SU-DHL-6 (cell line): Measurements from ENCODE around the gene ZNF185.

Experiments used
- H2AFZ ChIP-seq: fragments of 200-600 bp; sonication (generic); 2 replicates; pipeline ENCODE4 v1.6.1; 2014; ENCODE audit warnings: low read depth, mild to moderate bottlenecking, moderate library complexity, mixed read lengths, antibody characterized with exemption, low read length; ENCODE audit not compliant: severe bottlenecking
- H3F3A ChIP-seq: fragments of 200-600 bp; shearing (Covaris generic); 2 replicates; pipeline ENCODE4 v1.6.0; 2016; ENCODE audit warnings: antibody characterized with exemption, mild to moderate bottlenecking; ENCODE audit not compliant: insufficient read depth
- H3K27ac ChIP-seq: fragments of 200-600 bp; sonication (generic); 2 replicates; pipeline ENCODE4 v1.5.1; 2016; ENCODE audit warnings: low read depth, mild to moderate bottlenecking, low read length, moderate library complexity, mixed read lengths
- H3K27me3 ChIP-seq: fragments of 200-600 bp; sonication (generic), shearing (Covaris generic); 2 replicates; pipeline ENCODE4 v1.6.0; 2014; ENCODE audit warnings: mild to moderate bottlenecking, low read length
- H3K36me3 ChIP-seq: fragments of 200-600 bp; sonication (generic); 2 replicates; pipeline ENCODE4 v1.6.1; 2014; ENCODE audit warnings: mild to moderate bottlenecking, low read length, mixed read lengths
- H3K4me2 ChIP-seq: fragments of 300-600, 200-600 bp; shearing (Covaris generic), sonication (generic); 2 replicates; pipeline ENCODE4 v1.6.0; 2014; ENCODE audit warnings: low read length, low read depth, mild to moderate bottlenecking; ENCODE audit not compliant: poor library complexity, severe bottlenecking
- H3K4me3 ChIP-seq: fragments of 200-600 bp; sonication (generic); 2 replicates; pipeline ENCODE4 v1.5.1; 2014; ENCODE audit warnings: antibody characterized with exemption, low read length, mild to moderate bottlenecking, mixed read lengths; ENCODE audit not compliant: insufficient read depth, poor library complexity, severe bottlenecking
- H3K79me2 ChIP-seq: fragments of 200-600 bp; sonication (generic); 2 replicates; pipeline ENCODE4 v1.6.1; 2014; ENCODE audit warnings: mild to moderate bottlenecking, low read length, moderate library complexity; ENCODE audit not compliant: insufficient read depth
- H3K9ac ChIP-seq: fragments of 200-600 bp; sonication (generic); 2 replicates; pipeline ENCODE4 v1.7.0; 2014; ENCODE audit warnings: mild to moderate bottlenecking, low read length
- H3K9me2 ChIP-seq: fragments of 200-600 bp; sonication (generic); replicated peaks from 2 replicates; pipeline ENCODE4 v1.6.1; 2014; ENCODE audit warnings: low read length; ENCODE audit not compliant: insufficient read depth
- H3K9me3 ChIP-seq: fragments of 200-600 bp; sonication (generic); 2 replicates; pipeline ENCODE4 v1.6.1; 2014; ENCODE audit warnings: low read length, mixed read lengths; ENCODE audit not compliant: insufficient read depth
- H4K20me1 ChIP-seq: fragments of 200-600 bp; sonication (generic); 2 replicates; pipeline ENCODE4 v1.6.1; 2014; ENCODE audit warnings: low read depth, mild to moderate bottlenecking, antibody characterized with exemption, low read length, moderate library complexity, mixed read lengths
- EZH2phosphoT487 ChIP-seq: fragments of 200-600 bp; sonication (generic), shearing (Covaris generic); conservative IDR thresholded peaks from 2 replicates; pipeline ENCODE4 v1.6.1; 2018; ENCODE audit warnings: mild to moderate bottlenecking, antibody characterized with exemption, low read length, moderate library complexity, mixed read lengths
- TF ChIP-seq, protein P1 (sequence below): fragments of 200-600 bp; sonication (generic); IDR thresholded peaks from one replicate; pipeline ENCODE4 v1.5.1; 2017; ENCODE audit warnings: antibody characterized with exemption, mild to moderate bottlenecking, low read length, moderate library complexity; ENCODE audit not compliant: insufficient read depth, poor library complexity, severe bottlenecking

Gene ZNF185

DNA sequence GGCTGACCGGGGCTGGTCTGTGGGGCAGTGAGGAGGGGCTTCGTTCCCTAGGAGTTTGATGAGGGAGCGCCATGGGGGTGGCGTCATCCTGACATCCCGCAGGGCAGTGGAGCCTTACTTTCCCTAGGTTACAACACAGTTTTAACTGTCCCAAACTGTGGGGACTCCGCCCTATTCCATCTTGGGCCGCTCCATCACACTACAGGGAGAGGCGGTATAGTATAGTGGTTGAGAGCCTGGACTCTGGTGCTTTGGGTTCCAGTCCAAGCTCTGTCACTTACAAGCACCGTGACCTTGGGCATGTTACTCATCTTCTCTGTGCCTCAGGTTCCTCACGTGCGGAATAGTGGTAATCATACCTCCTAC is 44.2 kb downstream of the ZNF185 start:
- Histone ChIP-seq H3K27ac (no peak overlapping the region), H3K9ac (peak overlapping the region; percentile 69), H3K36me3 (no peaks in the 10 kb centered on the region), H3K27me3 (no peaks in the 10 kb centered on the region), H3F3A (no peaks in the 10 kb centered on the region), H3K9me2 (no peaks in the 10 kb centered on the region), H3K4me2 (peak overlapping the region; percentile 62), H3K4me3 (peak overlapping the region; percentile 57), H3K9me3 (no peaks in the 10 kb centered on the region), H2AFZ (peak overlapping the region; percentile 90), H3K79me2 (no peaks in the 10 kb centered on the region), H4K20me1 (no peaks in the 10 kb centered on the region)
- TF ChIP-seq EZH2phosphoT487, result no peak
- TF ChIP-seq, protein P1, sequence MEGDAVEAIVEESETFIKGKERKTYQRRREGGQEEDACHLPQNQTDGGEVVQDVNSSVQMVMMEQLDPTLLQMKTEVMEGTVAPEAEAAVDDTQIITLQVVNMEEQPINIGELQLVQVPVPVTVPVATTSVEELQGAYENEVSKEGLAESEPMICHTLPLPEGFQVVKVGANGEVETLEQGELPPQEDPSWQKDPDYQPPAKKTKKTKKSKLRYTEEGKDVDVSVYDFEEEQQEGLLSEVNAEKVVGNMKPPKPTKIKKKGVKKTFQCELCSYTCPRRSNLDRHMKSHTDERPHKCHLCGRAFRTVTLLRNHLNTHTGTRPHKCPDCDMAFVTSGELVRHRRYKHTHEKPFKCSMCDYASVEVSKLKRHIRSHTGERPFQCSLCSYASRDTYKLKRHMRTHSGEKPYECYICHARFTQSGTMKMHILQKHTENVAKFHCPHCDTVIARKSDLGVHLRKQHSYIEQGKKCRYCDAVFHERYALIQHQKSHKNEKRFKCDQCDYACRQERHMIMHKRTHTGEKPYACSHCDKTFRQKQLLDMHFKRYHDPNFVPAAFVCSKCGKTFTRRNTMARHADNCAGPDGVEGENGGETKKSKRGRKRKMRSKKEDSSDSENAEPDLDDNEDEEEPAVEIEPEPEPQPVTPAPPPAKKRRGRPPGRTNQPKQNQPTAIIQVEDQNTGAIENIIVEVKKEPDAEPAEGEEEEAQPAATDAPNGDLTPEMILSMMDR, result no peak

DNA sequence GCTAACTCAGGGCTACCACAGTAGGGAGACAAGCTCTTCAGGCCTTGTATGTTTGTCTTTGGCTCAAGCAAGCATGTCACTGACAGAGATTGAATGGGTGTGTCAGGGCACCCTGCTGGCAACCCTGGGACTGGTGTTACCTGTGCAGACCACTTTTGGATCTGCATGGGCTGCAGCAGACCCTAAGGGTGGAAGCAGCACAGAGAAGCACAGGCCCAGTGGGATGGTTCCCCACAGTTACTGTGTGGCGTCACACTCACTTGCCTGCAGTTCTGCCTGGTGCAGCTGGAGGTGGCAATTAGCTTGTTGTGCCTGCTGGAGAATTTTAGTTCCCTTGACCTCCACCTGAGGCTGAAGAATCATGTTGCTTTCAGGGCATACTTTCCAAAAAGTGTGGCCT is 46.0 kb downstream of the ZNF185 start:
- TF ChIP-seq, protein P1, result no peak
- TF ChIP-seq EZH2phosphoT487, result no peak
- Histone ChIP-seq H3K9me2 (no peaks in the 10 kb centered on the region), H4K20me1 (no peaks in the 10 kb centered on the region), H3K9me3 (no peaks in the 10 kb centered on the region), H3K36me3 (no peaks in the 10 kb centered on the region), H3K27ac (no peak overlapping the region), H3K27me3 (no peaks in the 10 kb centered on the region), H3K9ac (no peak overlapping the region), H2AFZ (no peak overlapping the region), H3K79me2 (no peaks in the 10 kb centered on the region), H3F3A (no peaks in the 10 kb centered on the region), H3K4me3 (no peak overlapping the region), H3K4me2 (no peak overlapping the region)

DNA sequence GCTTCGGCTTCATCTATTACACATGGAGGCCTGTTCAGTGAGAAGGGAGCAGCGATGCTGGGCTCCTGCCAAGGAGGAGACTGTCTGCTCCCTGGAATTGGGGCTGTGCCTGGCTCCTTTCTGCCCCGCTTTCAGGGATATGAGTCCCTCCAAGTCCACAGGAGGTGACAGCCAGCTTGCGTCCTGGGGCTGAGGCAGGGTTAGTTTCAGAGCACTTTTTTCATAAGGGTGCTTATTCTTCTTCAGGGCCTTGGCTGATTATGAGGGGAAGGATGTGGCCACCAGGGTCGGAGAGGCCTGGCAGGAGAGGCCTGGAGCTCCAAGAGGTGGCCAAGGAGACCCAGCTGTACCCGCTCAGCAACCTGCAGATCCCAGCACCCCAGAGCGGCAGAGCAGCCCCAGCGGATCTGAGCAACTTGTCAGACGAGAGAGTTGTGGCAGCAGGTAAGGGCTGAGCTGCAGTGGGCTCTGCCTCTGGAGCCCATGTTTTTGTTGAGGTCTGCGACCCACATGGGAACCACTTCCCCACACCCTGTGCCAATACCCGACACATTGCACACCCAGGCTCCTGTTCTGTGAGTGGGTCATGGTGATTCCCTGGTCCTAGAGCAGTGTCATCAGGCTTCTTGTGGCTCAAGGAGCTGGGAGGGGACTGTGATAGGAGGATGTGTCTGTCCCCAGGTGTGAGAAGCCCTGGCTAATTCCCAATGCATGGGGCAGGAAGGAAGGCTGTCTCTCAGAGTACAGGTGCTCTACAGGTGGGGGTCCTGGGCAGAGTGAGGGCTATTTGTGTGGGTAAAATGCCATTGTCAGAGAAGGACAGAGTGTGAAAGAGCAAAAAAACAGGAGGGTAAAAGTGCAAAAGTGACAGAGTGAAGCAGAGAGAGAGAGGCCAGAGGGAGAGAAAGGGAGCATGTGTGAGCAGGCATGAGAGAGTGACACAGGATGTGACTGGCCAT is 47.4 kb downstream of the ZNF185 start:
- Histone ChIP-seq H3K9me2 (no peaks in the 10 kb centered on the region), H4K20me1 (no peaks in the 10 kb centered on the region), H3K36me3 (no peaks in the 10 kb centered on the region), H2AFZ (no peak overlapping the region), H3K27me3 (no peaks in the 10 kb centered on the region), H3K9me3 (no peaks in the 10 kb centered on the region), H3K9ac (no peak overlapping the region), H3K79me2 (no peaks in the 10 kb centered on the region), H3F3A (no peaks in the 10 kb centered on the region), H3K27ac (no peak overlapping the region), H3K4me3 (no peak overlapping the region), H3K4me2 (no peak overlapping the region)
- TF ChIP-seq, protein P1, result no peak
- no peak for TF ChIP-seq EZH2phosphoT487
